Stimulated activated naive B cell treated with anti-CD40 and anti-IgM and Interleukin-4, amounts not matched to agents 10 μg/mL and 1 μg/mL and 100 μg/mL, for 72 hours (primary cell): ENCODE measurements around the gene PRRX2.
"Not testable (repeated sequence)": the region's sequence is repeated elsewhere in the genome, so short reads cannot be mapped to it uniquely, and the experiment has no call there.

Source experiments
- ATAC-seq, 2 donors: fragments of 150-1000 bp; cut with Tn5 transposase; replicated peaks; 2 replicates each; pipeline ENCODE4 v1.10.0; 2021; ENCODE audit warnings: moderate library complexity in 1 of 2
- DNase-seq: peaks from one replicate; pipeline ENCODE4 v3.0.0; 2021
- H3K27ac Mint-ChIP-seq: one replicate; pipeline ENCODE4 v1.8.0; 2022; ENCODE audit warnings: mild to moderate bottlenecking, mixed read lengths
- H3K27me3 Mint-ChIP-seq, 2 donors: one replicate each; pipeline ENCODE4 v1.8.0; 2022; ENCODE audit warnings: mixed read lengths in 2 of 2
- H3K36me3 Mint-ChIP-seq, 2 donors: one replicate each; pipeline ENCODE4 v1.8.0; 2022; ENCODE audit warnings: mixed read lengths in 2 of 2, mild to moderate bottlenecking in 1 of 2
- H3K4me1 Mint-ChIP-seq, 2 donors: one replicate each; pipeline ENCODE4 v1.8.0; 2022; ENCODE audit warnings: mixed read lengths in 2 of 2, mild to moderate bottlenecking in 1 of 2
- H3K4me3 Mint-ChIP-seq, 2 donors: one replicate each; pipeline ENCODE4 v1.8.0; 2022; ENCODE audit warnings: mild to moderate bottlenecking in 2 of 2, mixed read lengths in 2 of 2, moderate library complexity in 1 of 2
- H3K9me3 Mint-ChIP-seq, 2 donors: one replicate each; pipeline ENCODE4 v1.8.0; 2022; ENCODE audit warnings: mixed read lengths in 2 of 2, mild to moderate bottlenecking in 1 of 2

The PRRX2 gene

DNA sequence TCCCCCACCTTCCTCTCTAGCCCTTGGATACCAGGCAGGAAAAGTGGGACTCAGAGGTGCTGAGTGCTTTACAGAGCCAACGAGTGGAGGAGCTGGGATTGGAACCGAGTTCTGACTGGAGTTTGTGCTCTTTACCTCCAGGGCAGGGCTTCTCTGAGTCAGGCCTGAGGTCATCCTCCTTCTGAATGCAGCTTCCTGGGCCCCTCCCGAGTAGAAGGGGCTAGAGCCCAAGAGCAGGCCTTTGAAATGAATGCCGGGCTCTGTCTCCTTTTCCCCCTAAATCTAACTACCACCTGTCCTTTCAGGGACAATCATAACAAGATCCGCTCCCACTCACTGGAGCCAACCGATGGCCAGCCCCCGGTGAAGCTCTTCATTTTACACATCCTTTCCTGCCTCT, 74.7 kb downstream of the PRRX2 start:
- Mint-ChIP-seq H3K36me3 (no peaks in the 10 kb centered on the region), H3K27ac (no peak overlapping the region), H3K9me3 (no peaks in the 10 kb centered on the region), H3K27me3 (peaks cover 12 to 41% of the 10 kb centered on the region in 2 donors), H3K4me1 (peaks cover 7 to 13% of the 10 kb centered on the region in 2 donors), H3K4me3 (no peak overlapping the region)
- DNase-seq = no peak
- no peak for ATAC-seq

DNA sequence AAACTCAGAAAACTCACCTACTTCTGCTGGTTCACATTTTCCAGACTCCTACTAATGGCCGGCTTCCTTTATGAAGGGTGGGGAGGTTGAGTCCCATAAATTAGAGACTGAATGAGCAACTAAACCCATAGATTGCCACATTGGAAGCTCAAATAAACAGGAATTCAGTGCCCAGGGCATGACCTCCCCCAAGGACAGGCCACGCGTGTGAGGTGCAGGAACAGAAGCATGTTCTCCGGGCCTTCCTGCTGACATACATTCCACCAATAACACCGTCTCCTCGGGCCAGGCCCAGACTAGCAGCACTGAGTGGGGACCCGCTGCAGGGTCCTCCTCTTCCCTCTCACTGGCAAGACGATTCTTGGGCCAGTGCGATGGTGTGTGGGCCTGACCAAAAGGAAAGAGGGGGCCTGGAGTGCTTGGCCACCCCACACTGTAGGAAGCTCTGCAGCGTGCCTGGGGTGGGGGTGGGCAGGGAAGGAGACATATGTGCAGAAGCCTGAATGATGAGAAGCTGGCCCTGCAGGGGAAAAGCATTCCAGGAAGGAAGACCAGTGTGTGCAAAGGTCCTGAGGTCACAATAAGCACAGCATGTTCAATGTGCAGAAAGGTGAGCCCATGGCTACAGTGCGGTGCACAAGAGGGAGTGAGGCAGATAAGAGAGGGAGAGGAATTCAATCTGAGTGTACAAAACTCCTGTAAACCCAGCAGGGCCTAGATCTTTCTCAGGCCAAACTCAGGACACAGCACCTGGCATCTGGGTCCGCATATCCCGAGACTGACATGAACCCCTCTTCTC, 75.4 kb downstream of the PRRX2 start:
- Mint-ChIP-seq H3K27me3 (peaks cover 12 to 36% of the 10 kb centered on the region in 2 donors), H3K36me3 (no peaks in the 10 kb centered on the region), H3K27ac (no peak overlapping the region), H3K4me3 (no peak overlapping the region), H3K9me3 (no peaks in the 10 kb centered on the region), H3K4me1 (peaks cover 7 to 13% of the 10 kb centered on the region in 2 donors)
- DNase-seq = no peak
- ATAC-seq = no peak

DNA sequence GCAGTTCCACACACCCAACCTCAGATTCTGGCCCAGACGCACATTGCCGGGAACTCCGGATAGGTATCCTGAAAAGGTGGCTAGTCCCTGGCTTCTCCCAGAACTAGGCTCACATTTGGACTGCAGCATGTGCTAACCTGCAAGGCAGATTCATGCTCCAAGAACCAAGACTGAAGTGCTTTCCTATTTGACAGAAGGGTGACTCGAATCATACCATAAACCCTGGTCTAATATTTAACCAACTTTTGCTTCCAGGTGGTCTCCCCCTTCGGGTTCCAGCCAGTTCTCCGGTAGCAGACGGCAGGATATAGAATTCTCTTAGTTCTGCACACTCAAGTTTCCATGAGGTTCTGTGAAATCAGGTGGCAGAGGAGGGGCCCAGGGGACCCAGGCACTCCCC, 79.8 kb downstream of the PRRX2 start:
- Mint-ChIP-seq H3K36me3 (no peaks in the 10 kb centered on the region), H3K9me3 (no peaks in the 10 kb centered on the region), H3K27me3 (peaks cover 3 to 22% of the 10 kb centered on the region in 2 donors), H3K4me3 (no peak overlapping the region), H3K27ac (no peak overlapping the region), H3K4me1 (peaks cover 2 to 7% of the 10 kb centered on the region in 2 donors)
- DNase-seq (no peak), ATAC-seq (no peak)

DNA sequence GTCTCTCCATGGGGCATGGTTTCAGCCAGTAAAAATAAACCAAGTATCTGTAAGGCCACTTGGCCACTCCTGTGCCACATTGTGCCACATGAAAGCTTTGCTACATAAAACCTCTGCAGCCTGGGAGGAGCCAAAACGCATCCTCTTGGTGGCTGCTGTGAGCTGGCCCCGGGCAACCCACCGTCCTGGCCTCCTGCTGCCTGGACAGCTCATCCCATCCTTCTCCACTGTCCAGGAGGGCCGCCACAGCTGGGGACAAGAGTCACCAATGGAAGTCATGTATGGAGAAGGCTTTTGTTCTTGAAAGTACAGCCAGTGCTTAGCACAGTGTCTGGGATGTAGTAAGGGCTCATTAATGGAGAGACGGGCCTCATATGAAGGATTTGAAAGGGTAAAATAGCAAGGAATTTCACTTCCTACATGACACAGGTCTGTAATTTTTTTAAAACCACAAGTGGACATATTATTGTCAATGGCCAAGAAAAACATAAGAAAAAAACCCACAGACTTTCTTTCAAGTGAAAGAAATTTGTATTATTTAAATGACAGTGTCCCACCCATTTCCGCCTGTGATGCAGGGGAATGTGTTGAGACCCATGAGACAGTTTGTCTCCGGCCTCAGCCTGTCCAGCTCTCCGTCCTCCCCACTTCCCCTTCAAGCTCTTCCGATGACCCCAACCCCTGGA, 80.8 kb downstream of the PRRX2 start:
- no peaks in the 10 kb centered on the region for H3K36me3 Mint-ChIP-seq
- H3K4me1 Mint-ChIP-seq = peaks cover 2 to 7% of the 10 kb centered on the region in 2 donors
- no peak for ATAC-seq
- H3K4me3 Mint-ChIP-seq = no peak overlapping the region
- H3K9me3 Mint-ChIP-seq = no peaks in the 10 kb centered on the region
- no peak overlapping the region for H3K27ac Mint-ChIP-seq
- H3K27me3 Mint-ChIP-seq = peaks cover 4 to 12% of the 10 kb centered on the region in 2 donors
- no peak for DNase-seq

DNA sequence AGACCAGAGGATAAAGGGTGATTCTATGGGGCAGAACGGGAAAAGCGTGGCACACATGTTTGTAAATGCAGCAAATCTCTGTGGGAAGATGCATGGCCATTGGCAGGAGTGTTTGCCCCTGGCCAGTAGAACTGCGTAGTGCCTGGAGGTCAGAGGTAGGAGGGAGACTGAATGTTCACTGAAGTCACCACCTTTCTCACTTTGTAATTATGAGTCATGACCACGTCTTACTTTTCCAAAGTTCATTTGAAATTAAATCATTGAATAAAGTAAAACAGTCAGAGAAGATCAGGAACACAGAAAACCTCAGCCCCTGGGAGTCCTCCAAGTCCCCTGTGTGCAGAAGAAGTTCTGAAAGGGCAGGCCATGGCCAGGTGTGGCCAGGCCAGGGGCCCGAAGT, 82.8 kb downstream of the PRRX2 start:
- Mint-ChIP-seq H3K27me3 (peaks cover 19 to 23% of the 10 kb centered on the region in 2 donors), H3K4me3 (no peak overlapping the region), H3K9me3 (no peaks in the 10 kb centered on the region), H3K27ac (no peak overlapping the region), H3K4me1 (peaks cover 9 to 16% of the 10 kb centered on the region in 2 donors), H3K36me3 (no peaks in the 10 kb centered on the region)
- DNase-seq (no peak), ATAC-seq (no peak)

DNA sequence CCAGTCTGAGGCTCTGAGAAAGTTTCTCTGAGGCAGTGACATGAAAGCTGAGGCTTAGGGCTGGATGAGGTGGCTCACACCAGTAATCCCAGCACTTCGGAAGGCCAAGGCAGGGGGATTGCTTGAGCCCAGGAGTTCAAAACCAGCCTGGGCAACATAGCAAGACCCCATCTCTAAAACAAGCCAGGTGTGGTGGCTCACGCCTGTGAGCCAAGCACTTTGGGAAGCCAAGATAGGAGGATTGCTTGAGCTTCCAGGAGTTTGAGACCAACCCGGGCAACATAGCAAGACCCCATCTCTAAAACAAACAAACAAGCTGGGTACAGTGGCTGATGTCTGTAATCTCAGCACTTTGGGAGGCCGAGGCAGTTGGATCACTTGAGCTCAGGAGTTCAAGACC, 83.6 kb downstream of the PRRX2 start:
- ATAC-seq, H3K36me3 Mint-ChIP-seq, H3K9me3 Mint-ChIP-seq, H3K4me3 Mint-ChIP-seq, H3K27ac Mint-ChIP-seq, DNase-seq: not testable (repeated sequence)
- peaks cover 9 to 16% of the 10 kb centered on the region in 2 donors for H3K4me1 Mint-ChIP-seq
- H3K27me3 Mint-ChIP-seq = peaks cover 23 to 27% of the 10 kb centered on the region in 2 donors

DNA sequence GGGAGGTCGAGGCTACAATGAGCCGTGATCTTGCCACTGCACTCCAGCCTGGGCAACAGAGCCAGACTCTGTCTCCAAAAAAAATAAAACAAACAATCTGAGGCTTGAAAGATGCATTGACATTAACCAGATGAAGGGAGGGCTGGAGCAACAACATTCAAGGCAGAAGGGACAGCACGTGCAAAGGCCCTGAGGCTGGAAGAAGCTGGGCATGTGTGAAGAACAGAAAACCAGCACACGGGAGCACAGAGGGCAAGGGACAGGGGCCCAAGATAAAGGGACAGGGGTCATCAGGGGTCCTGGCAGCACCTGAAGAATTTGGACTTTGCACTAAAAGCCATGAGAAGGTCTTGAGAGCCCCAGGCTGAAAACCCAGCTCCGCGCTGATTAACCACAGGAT, 84.1 kb downstream of the PRRX2 start:
- Mint-ChIP-seq H3K27ac (no peak overlapping the region), H3K4me3 (no peak overlapping the region), H3K4me1 (peaks cover 9 to 16% of the 10 kb centered on the region in 2 donors), H3K27me3 (peaks cover 22 to 29% of the 10 kb centered on the region in 2 donors), H3K36me3 (no peaks in the 10 kb centered on the region), H3K9me3 (no peaks in the 10 kb centered on the region)
- ATAC-seq (no peak), DNase-seq (no peak)

DNA sequence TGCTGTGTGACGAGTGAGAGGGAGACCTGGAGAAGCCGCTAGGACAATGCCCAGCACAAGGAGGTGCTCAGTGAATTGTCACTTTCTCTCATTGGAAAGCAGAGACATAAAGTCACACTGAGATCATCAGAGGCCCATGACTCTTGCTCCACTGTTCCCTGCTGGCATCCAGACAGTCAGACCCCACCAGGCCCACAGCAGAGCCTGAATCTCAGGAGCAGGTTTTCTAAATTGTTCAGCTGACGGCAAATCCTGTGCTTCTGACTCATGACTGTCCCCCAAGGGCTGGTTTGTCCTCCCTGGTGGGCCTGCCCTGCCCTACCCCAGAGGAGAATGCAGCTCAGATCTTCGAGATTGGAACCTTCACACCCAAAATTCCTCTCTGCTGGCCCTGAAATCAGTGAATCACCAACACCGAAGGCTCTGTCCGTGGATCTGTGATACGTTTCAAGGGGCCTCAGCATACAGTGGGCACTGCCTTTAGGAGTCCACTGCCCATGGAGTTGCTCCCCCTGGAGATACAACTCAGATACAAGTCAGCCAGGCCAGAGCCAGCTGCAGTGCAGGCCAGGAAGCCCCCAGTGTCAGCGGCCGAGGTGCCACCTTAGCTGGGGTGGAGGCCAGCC, 84.7 kb downstream of the PRRX2 start:
- Mint-ChIP-seq H3K27ac (no peak overlapping the region), H3K4me1 (peaks cover 9 to 16% of the 10 kb centered on the region in 2 donors), H3K4me3 (no peak overlapping the region), H3K27me3 (peaks cover 25 to 32% of the 10 kb centered on the region in 2 donors), H3K9me3 (no peaks in the 10 kb centered on the region), H3K36me3 (no peaks in the 10 kb centered on the region)
- ATAC-seq (no peak), DNase-seq (no peak)

DNA sequence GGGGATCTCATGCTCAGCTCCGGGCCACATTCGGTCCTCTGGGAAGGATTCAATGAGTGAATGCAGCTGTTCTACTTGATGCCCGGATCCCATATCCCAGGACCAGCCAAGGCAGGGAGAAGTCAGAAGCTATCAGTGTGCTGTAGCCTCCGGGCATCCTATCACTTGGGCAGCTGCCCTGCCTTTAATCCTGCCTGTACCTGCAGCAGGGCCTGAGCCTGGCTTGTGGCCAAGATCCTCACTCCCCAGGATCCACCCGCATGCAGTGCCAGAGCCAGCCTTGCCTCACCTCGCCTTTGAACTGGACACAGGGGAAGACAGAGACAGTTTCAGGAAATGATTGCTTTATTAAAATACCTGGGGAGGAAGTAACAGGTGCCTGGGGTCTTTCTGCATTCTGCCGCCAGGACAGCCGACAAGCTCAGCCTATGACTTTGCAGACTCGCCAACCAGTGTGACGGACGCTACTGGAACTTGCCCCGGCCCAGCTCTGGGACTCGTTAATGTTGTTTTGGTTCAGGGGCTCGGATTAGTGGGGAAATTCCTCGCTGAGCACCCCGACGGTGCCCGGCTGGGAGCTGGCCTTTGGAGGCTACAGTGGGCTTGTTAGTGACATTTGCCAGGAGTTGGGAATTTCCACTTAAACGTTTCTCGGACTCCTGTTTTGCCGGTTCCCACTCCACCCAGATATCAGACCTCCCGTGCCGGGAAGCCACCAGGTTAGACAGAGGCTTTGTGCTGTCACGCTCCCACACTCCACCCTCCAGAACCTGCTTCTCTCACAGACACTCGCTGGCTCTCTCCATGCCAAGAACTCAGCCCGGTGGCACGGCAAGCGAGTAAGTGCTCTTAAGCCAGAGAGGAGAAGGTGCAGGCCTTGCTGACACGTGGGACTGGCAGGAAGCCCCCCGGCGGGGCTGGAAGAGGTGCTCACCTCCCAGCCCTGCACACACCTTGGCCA, 86.7 kb downstream of the PRRX2 start:
- no peaks in the 10 kb centered on the region for H3K36me3 Mint-ChIP-seq
- no peak overlapping the region for H3K27ac Mint-ChIP-seq
- peak overlapping the region; percentile 2 to 13 for H3K4me3 Mint-ChIP-seq
- no peaks in the 10 kb centered on the region for H3K9me3 Mint-ChIP-seq
- peaks cover 33 to 35% of the 10 kb centered on the region in 2 donors for H3K27me3 Mint-ChIP-seq
- no peak for DNase-seq
- no peak for ATAC-seq
- peaks cover 10 to 18% of the 10 kb centered on the region in 2 donors for H3K4me1 Mint-ChIP-seq

DNA sequence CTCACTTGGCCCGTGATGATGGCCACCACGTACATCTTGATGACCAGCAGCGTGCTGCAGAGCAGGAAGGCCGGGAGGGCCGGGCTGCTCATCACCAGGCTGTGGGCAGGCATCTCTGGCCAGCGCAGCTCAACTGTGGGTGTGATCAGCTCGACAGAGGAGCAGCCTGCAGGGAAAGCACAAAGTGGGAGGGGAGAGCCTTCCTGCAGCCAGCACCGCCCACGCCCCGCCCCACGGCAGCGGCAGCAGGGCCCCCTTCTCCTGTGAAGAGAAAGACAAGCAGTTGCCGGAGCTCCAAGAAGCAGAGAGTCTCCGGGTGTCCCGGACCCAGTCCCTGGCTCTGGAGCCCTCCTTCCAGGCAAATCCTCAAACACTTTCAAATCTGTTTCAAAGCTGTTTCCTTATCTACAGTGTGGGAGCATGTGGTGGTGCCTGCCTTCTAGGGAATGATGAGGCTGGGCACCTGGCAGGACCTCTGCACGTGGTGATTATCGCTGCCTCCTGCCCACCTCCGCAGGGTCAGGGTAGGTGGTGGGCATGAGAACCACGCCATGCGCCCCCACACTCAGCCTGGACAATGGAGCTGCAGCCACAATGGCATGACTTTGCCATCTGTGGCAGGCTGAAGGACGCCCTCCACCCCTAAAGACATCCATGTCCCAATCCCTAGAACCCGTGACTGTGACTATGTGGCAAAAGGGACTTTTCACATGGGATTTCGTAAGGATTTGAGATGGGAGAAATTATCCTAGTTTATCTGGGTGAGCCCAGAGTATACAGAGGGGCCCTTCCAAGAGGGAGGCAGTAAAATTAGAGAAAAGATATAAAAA, 87.7 kb downstream of the PRRX2 start, which contains the start of gene PTGES:
TSS of gene PTGES (minus strand) at position 143 of the 830 bp plus-strand sequence. CDS start at position 113, 30 bp downstream.
- ATAC-seq = peak; percentile 57 to 66
- no peak within 1 kb of the TSS for H3K27ac Mint-ChIP-seq
- H3K4me1 Mint-ChIP-seq = peaks cover 15 to 28% of the 10 kb centered on the region in 2 donors
- no peaks in the 10 kb centered on the region for H3K36me3 Mint-ChIP-seq
- H3K9me3 Mint-ChIP-seq = no peaks in the 10 kb centered on the region
- DNase-seq = peak; percentile 28
- peaks cover 36 to 38% of the 10 kb centered on the region in 2 donors for H3K27me3 Mint-ChIP-seq
- peak within 1 kb of the TSS; percentile 2 to 13 for H3K4me3 Mint-ChIP-seq

DNA sequence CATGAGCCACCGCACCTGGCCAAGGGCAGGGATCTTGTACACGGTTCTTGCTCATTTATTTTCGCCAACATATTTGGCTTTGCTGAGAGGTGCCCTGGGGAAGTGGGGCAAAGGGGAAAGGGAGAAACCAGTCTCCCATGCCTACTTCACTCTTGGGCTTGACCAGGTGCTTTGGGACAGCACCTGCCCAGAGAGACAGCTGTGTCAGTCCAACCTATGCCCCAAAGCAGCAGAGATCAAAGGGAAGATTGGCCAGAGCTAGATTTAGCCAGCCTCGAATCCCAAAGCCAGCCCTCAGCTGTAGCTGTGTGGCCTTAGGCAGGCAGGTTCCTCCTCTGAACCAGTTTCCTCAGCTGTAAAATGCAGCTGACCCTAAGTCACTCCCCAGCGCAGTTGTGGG, 89.7 kb downstream of the PRRX2 start:
- no peak overlapping the region for H3K27ac Mint-ChIP-seq

DNA sequence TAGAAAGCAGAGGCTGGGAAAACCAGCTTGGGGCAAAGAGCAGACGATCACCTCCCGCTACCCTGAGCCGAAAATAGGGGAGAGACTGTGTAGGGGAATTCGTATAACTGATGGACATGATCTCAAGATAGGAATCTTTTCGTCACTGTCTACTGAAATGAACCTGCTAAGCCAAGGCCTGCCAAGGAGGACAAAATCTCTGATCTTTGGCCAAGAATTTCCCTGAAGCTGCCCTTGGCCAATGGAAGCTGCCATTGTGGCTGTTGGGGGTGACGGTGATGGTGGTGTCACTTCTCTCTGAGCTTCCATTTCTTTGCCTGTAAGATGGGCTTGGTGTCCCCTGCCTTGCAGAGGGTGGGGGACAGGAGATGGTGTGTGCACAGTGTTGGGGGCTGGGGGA, 90.7 kb downstream of the PRRX2 start:
- Mint-ChIP-seq H3K4me3 (no peak overlapping the region), H3K27ac (no peak overlapping the region), H3K36me3 (no peaks in the 10 kb centered on the region), H3K27me3 (peaks cover 47 to 59% of the 10 kb centered on the region in 2 donors), H3K9me3 (no peaks in the 10 kb centered on the region), H3K4me1 (peaks cover 16 to 30% of the 10 kb centered on the region in 2 donors)
- ATAC-seq (no peak), DNase-seq (no peak)

More for the DNA sequence above, 89.7 kb downstream of the PRRX2 start:
- DNase-seq (no peak), ATAC-seq (no peak)
- H3K36me3 Mint-ChIP-seq = no peaks in the 10 kb centered on the region
- H3K4me3 Mint-ChIP-seq = no peak overlapping the region
- peaks cover 16 to 30% of the 10 kb centered on the region in 2 donors for H3K4me1 Mint-ChIP-seq
- H3K27me3 Mint-ChIP-seq = peaks cover 48 to 55% of the 10 kb centered on the region in 2 donors
- H3K9me3 Mint-ChIP-seq = no peaks in the 10 kb centered on the region

DNA sequence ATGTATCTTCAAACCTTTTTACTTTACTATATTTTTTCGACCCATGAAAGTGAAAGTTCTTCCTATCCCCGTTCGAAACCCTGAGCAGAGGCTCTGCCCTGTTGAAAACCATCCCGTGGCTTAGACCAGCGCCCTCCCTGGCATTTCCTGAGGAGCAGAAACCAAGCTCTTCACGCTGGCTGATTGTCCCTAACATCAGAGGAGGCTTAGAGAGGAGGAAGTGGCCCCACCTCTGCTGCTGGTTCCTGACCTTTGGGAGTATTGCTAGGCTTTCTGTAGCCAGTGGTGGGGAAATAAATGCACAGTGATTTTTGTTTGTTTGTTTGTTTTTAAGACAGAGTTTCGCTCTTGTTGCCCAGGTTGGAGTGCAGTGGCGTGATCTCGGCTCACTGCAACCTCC, 91.6 kb downstream of the PRRX2 start:
- ATAC-seq (peak; percentile 82 to 83), DNase-seq (no peak)
- Mint-ChIP-seq H3K4me1 (peaks cover 16 to 30% of the 10 kb centered on the region in 2 donors), H3K27ac (no peak overlapping the region), H3K27me3 (peaks cover 46 to 67% of the 10 kb centered on the region in 2 donors), H3K9me3 (no peaks in the 10 kb centered on the region), H3K36me3 (no peaks in the 10 kb centered on the region), H3K4me3 (peak overlapping the region in 1 of 2 donors; percentile 61)
